Fibroblast of gingiva (primary cell): ENCODE data around the gene MPRIP.
"Not testable (repeated sequence)": the region's sequence is repeated elsewhere in the genome, so short reads cannot be mapped to it uniquely, and the experiment has no call there.

ENCODE experiments used
- DNase-seq: peaks from one replicate; pipeline ENCODE4 v3.0.0-alpha.2; 2011; ENCODE audit warnings: low read depth

MPRIP gene

DNA sequence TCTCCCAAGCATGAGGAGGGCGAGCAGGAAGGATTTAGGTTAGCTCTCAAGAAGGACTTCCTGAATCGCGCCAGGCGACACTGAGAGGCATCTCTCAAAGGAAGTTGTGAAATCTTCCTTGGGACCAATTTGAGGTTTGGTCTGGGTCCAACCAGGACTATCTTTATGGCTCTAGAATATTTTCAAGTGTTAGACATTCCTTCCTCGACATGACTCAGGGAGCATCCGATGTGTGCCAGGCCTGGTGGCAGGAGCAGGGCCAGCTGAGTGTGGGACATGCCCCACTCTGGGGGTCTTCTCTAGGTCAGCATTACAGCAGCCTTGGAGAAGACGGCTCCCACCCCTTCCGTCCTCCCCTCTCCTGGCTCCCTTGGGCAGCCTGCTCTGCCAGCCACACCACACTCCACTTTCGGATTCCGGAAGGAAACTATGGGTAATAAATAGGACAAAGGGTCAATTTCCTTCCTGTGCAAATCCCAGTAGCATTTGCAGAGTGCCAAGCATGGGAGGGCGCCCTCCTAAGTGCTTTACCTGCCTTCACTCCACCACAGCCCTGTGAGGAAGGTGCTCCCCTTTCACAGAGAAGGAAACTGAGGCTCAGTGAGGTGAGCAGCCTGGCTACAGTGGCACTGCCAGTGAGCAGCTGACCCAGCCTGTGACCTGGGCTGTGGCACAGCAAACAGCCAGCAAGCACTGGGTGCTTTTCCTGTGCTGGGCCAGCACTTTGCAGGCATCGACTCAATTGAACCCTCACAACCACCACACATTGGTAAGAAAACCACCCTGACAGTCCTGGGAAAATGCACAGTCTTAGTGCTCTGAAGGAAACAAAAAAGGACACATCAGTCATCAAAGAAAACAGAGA, 31.0 kb upstream of the MPRIP start:
- DNase-seq = peak; percentile 90

DNA sequence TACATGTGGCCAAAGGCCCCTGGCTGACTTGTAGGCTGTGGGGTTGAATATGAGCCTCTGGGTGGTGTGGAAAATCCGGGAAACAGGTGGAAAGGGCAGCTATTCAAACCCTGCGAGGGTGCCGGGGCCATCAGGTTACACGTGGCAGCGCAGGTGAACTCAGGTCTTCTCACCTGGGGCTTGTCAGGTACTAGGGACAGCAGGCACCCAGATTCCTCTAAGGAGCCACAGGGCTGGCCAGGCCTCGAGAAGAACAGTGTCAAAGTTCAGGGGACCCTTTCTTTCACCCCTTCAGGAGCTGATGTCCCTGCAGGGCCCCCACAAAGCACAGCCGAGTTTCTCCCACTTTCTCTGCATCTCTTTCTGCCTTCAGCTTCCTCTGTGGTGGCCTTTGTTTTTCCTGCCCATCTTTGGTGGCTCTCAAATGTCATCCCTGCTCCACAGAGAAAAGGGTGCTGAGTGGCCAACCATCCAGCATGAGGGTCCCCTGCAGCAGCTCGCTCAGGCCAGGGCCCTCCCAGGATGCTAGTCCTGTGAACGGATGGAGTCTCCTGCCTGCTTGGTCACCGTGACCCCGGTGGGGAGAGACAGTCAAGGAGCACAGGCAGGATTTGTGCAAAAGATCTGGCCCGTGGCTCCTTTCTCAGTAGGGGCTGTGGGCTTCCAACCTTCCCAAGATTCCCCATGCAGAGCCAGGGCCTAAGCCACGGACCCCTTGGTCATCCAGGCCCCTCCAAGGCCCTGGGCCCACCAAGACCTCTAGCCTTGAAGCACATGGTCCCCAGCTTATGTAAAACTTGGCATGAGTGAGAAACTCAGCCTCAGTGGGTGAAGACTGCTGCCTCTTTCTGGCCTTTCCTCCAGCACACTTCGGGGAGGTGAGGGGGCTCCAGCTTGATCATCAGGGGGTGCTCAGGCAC, 28.2 kb upstream of the MPRIP start:
- not testable (repeated sequence) for DNase-seq

DNA sequence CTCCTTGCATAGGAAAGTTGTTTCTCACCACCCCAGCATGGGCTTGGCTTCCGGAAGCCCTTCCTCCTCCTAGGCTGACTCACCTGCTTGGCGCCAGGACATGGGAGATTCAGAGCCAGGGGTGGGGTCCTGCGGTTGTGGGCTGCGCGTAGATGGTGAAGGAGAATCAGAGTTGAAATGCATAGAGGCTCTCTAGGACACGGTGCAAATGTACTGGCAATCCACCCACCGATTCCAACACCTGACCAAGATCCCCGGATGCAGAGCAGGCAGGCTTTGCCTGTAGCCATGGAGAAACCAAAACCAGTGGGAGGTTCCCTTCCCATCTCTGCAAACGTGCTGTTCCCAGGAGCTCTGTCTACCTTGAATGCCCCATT, 27.5 kb upstream of the MPRIP start:
- not testable (repeated sequence) for DNase-seq

GRCh38 chr17:17015230-17015629, 27.0 kb upstream of the MPRIP start:
- no peak for DNase-seq

DNA sequence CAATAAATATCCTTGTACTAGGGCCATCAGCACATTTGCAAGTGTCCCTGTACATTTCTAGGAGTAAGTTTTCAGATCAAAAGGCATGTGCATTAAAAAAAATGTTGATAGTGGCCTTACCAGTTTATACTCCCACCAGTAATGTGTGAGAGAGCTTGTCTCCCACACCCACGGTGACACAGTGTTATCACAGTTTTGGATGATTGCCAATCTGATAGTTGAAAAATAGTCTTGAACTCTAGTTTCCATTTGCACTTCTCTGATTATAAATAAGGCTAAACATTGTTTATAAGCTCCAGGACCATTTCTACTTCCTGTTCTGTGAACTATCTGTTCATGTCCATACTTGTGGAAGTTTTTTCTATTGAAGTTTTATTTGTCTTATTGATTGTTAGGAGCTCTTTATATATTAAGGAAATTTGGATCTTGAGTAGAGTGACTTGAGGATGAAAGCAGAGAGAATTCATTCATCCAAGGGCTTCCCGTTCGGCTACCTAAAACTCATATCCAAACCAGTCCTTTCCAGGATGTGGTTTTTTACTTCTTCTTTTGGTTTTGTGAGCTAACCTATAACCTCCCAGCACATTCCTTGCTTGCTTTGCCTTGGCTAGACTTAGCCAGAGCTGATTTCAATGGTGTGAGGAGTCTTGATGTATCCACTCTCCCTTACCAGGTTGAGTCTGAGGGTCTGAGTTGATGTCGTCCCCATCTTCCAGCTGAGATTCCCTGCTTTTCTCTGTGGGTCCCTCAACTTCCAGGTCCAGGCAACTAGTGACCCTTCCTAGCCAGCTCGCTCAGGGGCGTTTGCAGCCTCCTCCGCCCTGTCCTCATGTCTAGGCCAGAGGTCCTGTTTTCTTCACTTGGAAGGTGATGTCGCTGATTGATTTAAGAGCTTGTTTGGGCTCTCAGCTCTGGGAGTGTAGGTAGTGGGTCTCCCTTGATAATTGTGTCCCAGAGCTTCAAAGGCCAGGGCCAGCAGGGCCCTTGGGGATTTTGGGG, 25.8 kb upstream of the MPRIP start:
- DNase-seq = not testable (repeated sequence)

DNA sequence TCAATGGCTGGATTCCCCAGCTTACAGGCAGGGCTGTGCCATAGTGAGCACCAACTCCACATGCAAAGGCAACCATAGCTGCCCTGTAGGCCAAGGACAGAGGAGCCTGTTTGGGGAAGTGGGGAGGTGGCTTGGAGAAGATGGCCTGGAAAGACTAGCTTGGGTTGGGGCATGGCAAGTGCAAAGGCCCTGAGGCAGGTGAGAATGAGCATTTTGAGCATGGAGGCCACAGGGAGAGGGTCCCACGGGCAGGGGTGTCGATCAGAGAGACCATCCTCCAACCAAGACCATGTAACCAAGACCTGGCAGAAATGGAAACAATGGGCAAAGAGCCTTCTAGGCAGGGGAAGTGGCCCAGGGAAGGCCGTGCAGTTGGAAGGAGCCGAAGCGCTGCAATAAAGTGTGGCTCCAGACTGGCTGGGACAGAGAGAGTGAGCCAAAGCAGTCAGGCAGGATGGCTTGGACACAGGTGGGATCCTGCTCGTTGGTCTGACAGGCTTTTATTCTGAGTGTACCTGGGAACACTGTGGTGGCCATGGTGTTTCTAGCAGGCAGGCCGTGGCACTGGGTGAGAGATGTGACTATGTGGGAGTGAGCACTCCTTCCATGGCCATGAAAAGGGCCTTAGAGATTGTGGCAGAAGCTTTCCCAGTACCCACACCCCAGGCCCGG, 24.8 kb upstream of the MPRIP start:
- no peak for DNase-seq

- DNase-seq = no peak
Observed at GRCh38 chr17:17018021-17018441, 24.2 kb upstream of the MPRIP start.

DNA sequence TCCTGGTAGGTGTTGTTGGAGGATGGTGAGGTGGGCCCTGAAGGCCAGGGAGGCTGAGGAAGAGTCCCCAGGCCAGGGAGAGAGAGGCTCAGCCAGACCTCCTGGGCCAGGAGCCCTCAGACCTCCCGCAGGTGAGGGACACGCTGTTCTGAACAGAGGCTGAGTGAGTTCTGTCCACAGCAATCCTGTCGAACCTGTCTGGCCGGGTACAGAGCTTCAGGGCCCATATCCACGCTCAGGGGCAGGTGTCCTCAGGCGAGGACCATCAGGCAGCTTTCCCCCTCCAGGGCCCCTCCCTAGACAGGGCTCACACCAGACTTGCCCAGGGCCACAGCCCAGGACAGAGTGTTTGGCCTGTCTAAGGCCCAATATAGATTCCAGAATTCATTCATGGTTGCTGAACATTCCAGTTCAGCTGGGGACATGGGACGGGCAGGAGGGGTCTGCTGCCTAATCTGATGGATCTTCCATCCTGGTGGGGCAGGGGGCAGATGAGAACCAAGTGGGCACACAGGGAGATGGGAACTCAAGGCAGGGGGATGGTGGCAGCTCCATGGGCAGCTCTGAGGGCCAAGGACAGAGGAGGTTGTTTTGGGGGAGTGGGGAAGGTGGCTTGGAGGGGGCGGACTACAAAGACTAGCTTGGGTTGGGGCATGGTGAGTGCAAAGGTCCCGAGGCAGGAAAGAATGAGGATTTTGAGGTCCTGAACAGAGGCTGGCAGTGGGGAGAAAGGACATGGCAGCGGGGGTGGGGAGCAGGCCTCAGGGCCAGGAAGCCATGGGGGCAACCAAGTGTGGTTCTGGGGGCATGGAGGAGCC, 23.4 kb upstream of the MPRIP start:
- DNase-seq = no peak

- no peak for DNase-seq
Observed at GRCh38 chr17:17019430-17019762, 22.9 kb upstream of the MPRIP start.

GRCh38 chr17:17019891-17020456, 22.3 kb upstream of the MPRIP start:
- DNase-seq = no peak

DNA sequence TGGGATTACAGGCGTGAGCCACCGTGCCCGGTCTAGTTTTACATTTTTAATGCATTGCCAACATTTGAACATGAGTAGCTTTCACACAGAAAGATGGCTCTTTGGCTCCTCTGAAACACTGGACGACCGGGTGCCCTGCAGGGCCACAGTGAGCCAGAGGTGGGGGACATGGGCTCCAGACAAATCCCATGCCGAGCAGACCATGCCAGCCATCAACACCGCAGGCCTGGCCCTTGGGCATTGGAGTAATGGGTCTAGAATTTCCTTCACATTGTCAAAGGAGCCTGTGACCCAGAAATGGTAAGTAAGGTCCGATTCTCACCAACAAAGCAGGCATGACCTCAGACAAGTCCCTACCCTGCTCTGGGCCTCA, 21.4 kb upstream of the MPRIP start:
- no peak for DNase-seq

DNA sequence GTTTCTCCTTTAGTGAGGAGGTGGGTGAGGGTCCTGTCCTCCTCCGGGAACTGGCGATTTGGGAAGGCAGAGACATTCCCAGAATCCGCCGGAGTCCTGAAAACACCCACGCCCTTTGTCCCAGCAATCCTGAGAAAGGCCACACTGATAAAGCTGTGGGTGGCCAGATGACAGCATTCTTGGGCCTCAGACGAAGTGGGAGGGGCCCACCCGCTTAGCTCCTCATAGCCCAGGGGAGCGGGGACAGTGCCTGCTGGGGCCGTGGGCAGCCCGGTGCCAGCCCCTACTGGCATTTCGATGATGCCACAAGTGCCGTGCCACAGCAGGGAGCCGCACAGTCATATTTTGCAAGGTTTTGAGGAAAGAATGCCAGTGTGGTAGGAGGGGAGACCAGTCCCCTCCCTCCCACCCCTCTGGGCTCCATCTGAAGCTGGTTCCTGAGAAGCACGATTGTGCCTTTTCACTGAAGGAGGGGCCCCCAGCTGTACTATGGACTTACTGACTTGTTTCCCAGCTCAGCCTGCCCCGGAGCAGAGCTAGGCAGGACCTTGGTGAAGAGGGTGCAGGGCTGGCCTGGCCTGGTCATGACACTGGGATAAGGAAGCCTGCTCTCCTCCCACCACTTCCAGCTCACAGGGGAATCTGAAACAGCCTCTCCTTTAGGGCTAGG, 20.9 kb upstream of the MPRIP start:
- DNase-seq = no peak

GRCh38 chr17:17022011-17022410, 20.2 kb upstream of the MPRIP start:
- no peak for DNase-seq

GRCh38 chr17:17022456-17022855, 19.8 kb upstream of the MPRIP start:
- DNase-seq = no peak

- no peak for DNase-seq
Observed at GRCh38 chr17:17024778-17025300, 17.4 kb upstream of the MPRIP start.

DNA sequence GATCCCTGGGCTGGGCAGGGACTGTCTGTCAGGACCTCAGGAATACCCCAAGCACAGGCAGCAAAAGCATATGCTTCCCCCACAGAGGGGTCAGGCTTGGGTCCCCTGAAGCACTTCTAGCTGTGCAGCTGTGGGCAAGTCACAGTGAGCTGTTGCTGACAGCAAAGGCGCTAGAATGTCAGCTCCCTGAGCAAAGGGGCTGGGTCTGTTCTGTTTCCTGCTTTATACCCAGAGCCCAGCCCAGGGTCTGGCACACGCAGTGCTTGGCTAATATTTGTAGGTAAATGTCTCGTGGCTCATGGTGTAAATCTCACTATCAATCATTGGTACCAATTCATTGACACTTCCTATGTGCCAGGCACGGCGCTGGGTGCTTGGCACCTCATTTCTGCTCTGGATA, 16.6 kb upstream of the MPRIP start:
- no peak for DNase-seq

DNA sequence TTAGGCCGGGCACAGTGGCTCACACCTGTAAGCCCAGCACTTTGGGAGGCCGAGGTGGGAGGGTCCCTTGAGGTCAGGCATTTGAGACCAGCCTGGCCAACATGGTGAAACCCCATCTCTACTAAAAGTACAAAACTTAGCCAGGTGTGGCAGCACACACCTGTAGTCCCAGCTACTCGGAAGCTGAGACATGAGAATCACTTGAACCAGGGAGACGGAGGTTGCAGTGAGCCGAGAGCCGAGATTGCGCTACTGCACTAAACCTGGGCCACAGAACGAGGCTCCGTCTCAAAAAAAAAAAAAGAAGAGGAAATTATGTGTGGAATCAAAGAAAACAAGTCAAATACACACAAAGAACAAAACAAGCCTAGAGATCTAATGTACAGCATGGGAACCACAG, 16.1 kb upstream of the MPRIP start:
- no peak for DNase-seq

GRCh38 chr17:17027442-17028058, 14.7 kb upstream of the MPRIP start:
- DNase-seq = no peak
